ENCODE data around the gene ANKRD63. TPM values are rescaled to one million over a fixed set of nuclear protein-coding genes. Genes with fewer than 3 reads are reported as not detected.

Gene ANKRD63
- total and polyA plus RNA-seq, 7 donors, result not detected

DNA sequence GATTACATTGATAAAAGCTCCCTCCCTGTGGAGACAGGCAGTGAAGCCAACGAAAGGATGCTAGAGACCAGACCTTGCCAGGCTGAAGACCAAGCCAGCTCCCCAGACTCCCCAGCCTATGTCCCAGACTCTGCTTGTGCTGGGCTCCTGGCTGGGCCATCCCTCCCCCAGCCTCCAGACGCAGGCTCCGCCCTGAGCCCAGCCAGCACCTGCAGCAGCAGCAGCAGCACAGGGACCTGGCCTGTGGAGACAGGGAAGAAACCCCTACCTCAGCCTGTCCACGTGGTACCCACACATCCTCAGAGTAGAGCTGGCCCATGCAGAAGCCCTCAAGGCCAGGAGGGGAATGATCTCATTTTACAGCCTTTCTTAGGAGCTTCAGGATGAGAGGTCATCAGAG lies 13.3 kb downstream of the ANKRD63 start:
- intact Hi-C loops (cut with DNase I), result no loop called here
- Histone ChIP-seq H3K27me3 (ENCODE audit: insufficient read depth in 3 of 3, low read length in 2 of 3) (no peaks in the 10 kb centered on the region), H3K36me3 (ENCODE audit: insufficient read depth in 1 of 2, low read depth in 1 of 2) (no peaks in the 10 kb centered on the region), H3K4me3 (no peak overlapping the region), H3K9me3 (no peaks in the 10 kb centered on the region), H3K4me1 (no peaks in the 10 kb centered on the region), H3K27ac (no peak overlapping the region)
- 70 to 78% (median 76%) methylated on average over 4 of the region's 4 CpGs for WGBS, 3 donors
- ATAC-seq (no peak), DNase-seq (no peak)
- TF ChIP-seq, protein P1, sequence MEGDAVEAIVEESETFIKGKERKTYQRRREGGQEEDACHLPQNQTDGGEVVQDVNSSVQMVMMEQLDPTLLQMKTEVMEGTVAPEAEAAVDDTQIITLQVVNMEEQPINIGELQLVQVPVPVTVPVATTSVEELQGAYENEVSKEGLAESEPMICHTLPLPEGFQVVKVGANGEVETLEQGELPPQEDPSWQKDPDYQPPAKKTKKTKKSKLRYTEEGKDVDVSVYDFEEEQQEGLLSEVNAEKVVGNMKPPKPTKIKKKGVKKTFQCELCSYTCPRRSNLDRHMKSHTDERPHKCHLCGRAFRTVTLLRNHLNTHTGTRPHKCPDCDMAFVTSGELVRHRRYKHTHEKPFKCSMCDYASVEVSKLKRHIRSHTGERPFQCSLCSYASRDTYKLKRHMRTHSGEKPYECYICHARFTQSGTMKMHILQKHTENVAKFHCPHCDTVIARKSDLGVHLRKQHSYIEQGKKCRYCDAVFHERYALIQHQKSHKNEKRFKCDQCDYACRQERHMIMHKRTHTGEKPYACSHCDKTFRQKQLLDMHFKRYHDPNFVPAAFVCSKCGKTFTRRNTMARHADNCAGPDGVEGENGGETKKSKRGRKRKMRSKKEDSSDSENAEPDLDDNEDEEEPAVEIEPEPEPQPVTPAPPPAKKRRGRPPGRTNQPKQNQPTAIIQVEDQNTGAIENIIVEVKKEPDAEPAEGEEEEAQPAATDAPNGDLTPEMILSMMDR (IDR thresholded peaks at IDR 0.05), result no peak

DNA sequence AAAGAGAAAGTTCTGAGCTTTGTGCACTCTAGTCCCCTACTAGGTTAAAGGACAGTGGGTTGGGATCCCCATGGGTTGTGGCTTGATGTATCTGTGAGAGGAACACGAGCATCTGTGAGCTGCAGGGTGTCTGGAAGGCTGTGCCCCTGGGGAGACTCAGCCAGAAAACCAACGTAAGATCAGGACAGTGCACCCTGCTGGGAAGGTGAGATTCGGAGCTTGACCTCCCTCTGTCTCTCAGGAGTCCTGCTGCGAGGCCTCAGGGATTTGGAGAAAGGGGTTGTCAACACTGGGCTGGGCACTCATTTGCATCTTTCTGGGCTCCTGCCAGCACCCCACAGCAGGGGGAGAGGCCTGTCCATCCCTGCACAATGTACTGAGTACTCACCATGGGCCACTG lies 15.2 kb downstream of the ANKRD63 start:
- ATAC-seq (no peak), DNase-seq (no peak)
- Histone ChIP-seq H3K27me3 (ENCODE audit: insufficient read depth in 3 of 3, low read length in 2 of 3) (no peaks in the 10 kb centered on the region), H3K9me3 (no peaks in the 10 kb centered on the region), H3K36me3 (ENCODE audit: insufficient read depth in 1 of 2, low read depth in 1 of 2) (no peaks in the 10 kb centered on the region), H3K4me3 (no peak overlapping the region), H3K27ac (no peak overlapping the region), H3K4me1 (peaks cover 11% of the 10 kb centered on the region)
- 74 to 79% (median 78%) methylated on average over 4 of the region's 4 CpGs for WGBS, 3 donors
- intact Hi-C loops (cut with DNase I), result no loop called here
- TF ChIP-seq, protein P1 (IDR thresholded peaks at IDR 0.05), result no peak

DNA sequence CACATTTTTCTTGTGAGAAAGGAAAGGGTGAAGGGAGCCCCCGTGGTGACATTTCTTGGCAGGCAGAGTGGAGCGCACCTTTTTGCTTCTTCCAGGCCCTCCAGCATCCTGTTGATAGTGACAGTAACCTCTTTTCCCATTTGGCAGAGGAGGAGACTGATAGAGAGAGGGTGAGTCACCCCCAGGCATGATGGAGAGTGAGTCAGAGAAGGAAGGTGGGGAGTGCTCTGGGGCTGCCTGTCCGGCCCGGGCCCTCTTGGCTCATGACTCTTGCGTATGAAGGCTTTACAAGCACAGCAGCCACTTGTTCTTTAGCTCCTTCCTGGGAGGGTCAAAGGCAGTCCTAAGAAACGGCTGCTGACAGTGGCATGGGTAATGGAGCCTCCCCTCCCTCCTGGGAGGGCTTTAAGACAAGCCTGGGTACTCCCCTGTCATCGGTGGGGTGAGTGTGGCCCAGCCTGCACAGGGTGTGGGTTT lies 16.0 kb downstream of the ANKRD63 start:
- Histone ChIP-seq H3K27ac (no peak overlapping the region), H3K4me3 (no peak overlapping the region), H3K9me3 (no peaks in the 10 kb centered on the region), H3K36me3 (ENCODE audit: insufficient read depth in 1 of 2, low read depth in 1 of 2) (no peaks in the 10 kb centered on the region), H3K4me1 (peaks cover 11% of the 10 kb centered on the region), H3K27me3 (ENCODE audit: insufficient read depth in 3 of 3, low read length in 2 of 3) (no peaks in the 10 kb centered on the region)
- no peak for DNase-seq
- TF ChIP-seq, protein P1 (IDR thresholded peaks at IDR 0.05), result no peak
- intact Hi-C loops (cut with DNase I), result no loop called here
- 46 to 57% (median 47%) methylated on average over 6 to 7 of the region's 7 CpGs for WGBS, 3 donors
- peak; percentile 28 to 64 (median 52) for ATAC-seq

DNA sequence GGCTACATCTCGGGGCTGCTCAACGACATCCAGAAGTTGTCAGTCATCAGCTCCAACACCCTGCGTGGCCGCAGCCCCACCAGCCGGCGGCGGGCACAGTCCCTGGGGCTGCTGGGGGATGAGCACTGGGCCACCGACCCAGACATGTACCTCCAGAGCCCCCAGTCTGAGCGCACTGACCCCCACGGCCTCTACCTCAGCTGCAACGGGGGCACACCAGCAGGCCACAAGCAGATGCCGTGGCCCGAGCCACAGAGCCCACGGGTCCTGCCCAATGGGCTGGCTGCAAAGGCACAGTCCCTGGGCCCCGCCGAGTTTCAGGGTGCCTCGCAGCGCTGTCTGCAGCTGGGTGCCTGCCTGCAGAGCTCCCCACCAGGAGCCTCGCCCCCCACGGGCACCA lies 17.0 kb downstream of the ANKRD63 start:
- Histone ChIP-seq H3K4me1 (peaks cover 11% of the 10 kb centered on the region), H3K4me3 (no peak overlapping the region), H3K36me3 (ENCODE audit: insufficient read depth in 1 of 2, low read depth in 1 of 2) (no peaks in the 10 kb centered on the region), H3K27me3 (ENCODE audit: insufficient read depth in 3 of 3, low read length in 2 of 3) (no peaks in the 10 kb centered on the region), H3K27ac (no peak overlapping the region), H3K9me3 (no peaks in the 10 kb centered on the region)
- TF ChIP-seq, protein P1 (IDR thresholded peaks at IDR 0.05), result no peak
- intact Hi-C loops (cut with DNase I), result no loop called here
- 92 to 93% (median 93%) methylated on average over 20 of the region's 20 CpGs for WGBS, 3 donors
- ATAC-seq (no peak), DNase-seq (no peak)

DNA sequence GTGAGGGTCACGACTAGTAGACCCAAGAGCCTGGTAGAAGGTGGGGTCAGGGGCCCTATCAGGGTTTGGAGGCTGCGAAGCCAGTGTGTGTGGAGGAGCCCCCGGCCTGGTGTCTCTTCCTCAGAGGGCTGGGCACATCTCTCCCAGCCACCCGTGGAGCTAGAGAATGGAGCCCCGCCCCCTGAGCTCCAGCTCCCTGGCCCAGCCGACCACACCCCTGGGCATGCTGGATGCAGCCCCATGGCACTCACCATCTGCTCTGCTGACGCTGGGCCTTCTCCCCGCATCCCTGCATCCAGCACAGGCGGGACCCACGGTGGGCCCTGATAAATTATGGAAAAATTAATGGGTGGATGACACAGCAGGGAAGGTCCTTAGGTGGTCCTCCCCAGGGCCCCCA lies 17.5 kb downstream of the ANKRD63 start:
- Histone ChIP-seq H3K4me3 (no peak overlapping the region), H3K4me1 (peaks cover 11% of the 10 kb centered on the region), H3K27me3 (ENCODE audit: insufficient read depth in 3 of 3, low read length in 2 of 3) (no peaks in the 10 kb centered on the region), H3K27ac (no peak overlapping the region), H3K9me3 (no peaks in the 10 kb centered on the region), H3K36me3 (ENCODE audit: insufficient read depth in 1 of 2, low read depth in 1 of 2) (no peaks in the 10 kb centered on the region)
- intact Hi-C loops (cut with DNase I), result no loop called here
- TF ChIP-seq, protein P1 (IDR thresholded peaks at IDR 0.05), result no peak
- 73 to 83% (median 75%) methylated on average over 10 of the region's 10 CpGs for WGBS, 3 donors
- ATAC-seq (no peak), DNase-seq (no peak)
